B cell (primary cell): ENCODE results near the gene HDAC11. TPM values are rescaled to one million over a fixed set of nuclear protein-coding genes. Genes with fewer than 3 reads are reported as not detected.
A peak's percentile ranks its signal among the peaks of the same experiment; 100 is the strongest.

ENCODE experiments used
- ATAC-seq: fragments of 200-7000 bp; cut with Tn5 transposase; one replicate; pipeline ENCODE4 v1.10.0; 2021; ENCODE audit warnings: low read depth, mild to moderate bottlenecking, moderate number of reproducible peaks, moderate library complexity
- CTCF ChIA-PET: fragments of 350-600 bp; sonication (Branson Sonifier 250); formaldehyde crosslinking; loops from one replicate; lab custom pipeline; 2021; ENCODE audit warnings: antibody characterized with exemption, inconsistent platforms; lab: Charles Lee
- POLR2A ChIA-PET: fragments of 350-600 bp; sonication (Branson Sonifier 250); formaldehyde crosslinking; loops from one replicate; lab custom pipeline; 2021; ENCODE audit warnings: antibody characterized with exemption; lab: Charles Lee
- DNase-seq: peaks from one replicate; pipeline ENCODE4 v3.0.0; 2013
- H2AFZ ChIP-seq: 2 replicates; pipeline ENCODE4 v1.6.1; 2012; ENCODE audit warnings: mild to moderate bottlenecking, low read depth, low read length; ENCODE audit not compliant: insufficient read depth, poor library complexity, severe bottlenecking
- H3K27ac ChIP-seq, 2 donors: 1 replicate in 1 of 2; 2 replicates in 1 of 2; pipeline ENCODE4 v1.5.1; 2012 to 2013; ENCODE audit warnings: low read length in 2 of 2, mild to moderate bottlenecking in 2 of 2, moderate library complexity in 1 of 2
- H3K27me3 ChIP-seq, 4 experiments: fragments of 200-600 bp in 1 of 4; sonication (generic) in 1 of 4; replicated peaks in 1 of 4; 1 replicate in 2 of 4; 2 replicates in 2 of 4; pipeline versions ENCODE4 v1.6.1 to v1.7.0; 2013 to 2016; ENCODE audit warnings: low read length in 3 of 4, mild to moderate bottlenecking in 2 of 4, mixed read lengths in 1 of 4, moderate library complexity in 1 of 4; ENCODE audit not compliant: insufficient read depth in 4 of 4, control insufficient read depth in 3 of 4; ENCODE audit errors: control extremely low read depth in 1 of 4
- H3K36me3 ChIP-seq, 2 experiments: replicated peaks in 1 of 2; 1 replicate in 1 of 2; 2 replicates in 1 of 2; pipeline versions ENCODE4 v1.6.1 to v1.7.1; 2013; ENCODE audit warnings: low read length in 1 of 2; ENCODE audit not compliant: insufficient read depth in 2 of 2, control insufficient read depth in 1 of 2; ENCODE audit errors: control extremely low read depth in 1 of 2, extremely low read depth in 1 of 2
- H3K4me1 ChIP-seq, 2 donors: fragments of 200-600 bp in 1 of 2; sonication (generic) in 1 of 2; 1 replicate in 1 of 2; 2 replicates in 1 of 2; pipeline versions ENCODE4 v1.5.1 to v1.6.1; 2013 to 2017; ENCODE audit warnings: low read length in 2 of 2; ENCODE audit not compliant: control insufficient read depth in 2 of 2, insufficient read depth in 2 of 2
- H3K4me2 ChIP-seq: replicated peaks from 2 replicates; pipeline ENCODE3; 2012; ENCODE audit warnings: mild to moderate bottlenecking, low read depth, low read length; ENCODE audit not compliant: poor library complexity, severe bottlenecking
- H3K4me3 ChIP-seq, 5 experiments: fragments of 200-600 bp in 1 of 5; sonication (generic) in 1 of 5; 1 replicate in 3 of 5; 2 replicates in 2 of 5; pipeline versions ENCODE4 v1.5.1 to v1.7.0; 2011 to 2016; ENCODE audit warnings: low read length in 4 of 5, mild to moderate bottlenecking in 4 of 5, low read depth in 2 of 5, control low read depth in 1 of 5, moderate library complexity in 1 of 5; ENCODE audit not compliant: insufficient read depth in 1 of 5; ENCODE audit errors: control extremely low read depth in 1 of 5, extremely low read depth in 1 of 5
- H3K79me2 ChIP-seq: fragments of 200-600 bp; sonication (generic); one replicate; pipeline ENCODE4 v1.6.0; 2016; ENCODE audit warnings: low read length; ENCODE audit not compliant: control insufficient read depth, insufficient read depth
- H3K9ac ChIP-seq: fragments of 200-600 bp; sonication (generic); 2 replicates; pipeline ENCODE4 v1.6.1; 2017; ENCODE audit warnings: mild to moderate bottlenecking, low read length, moderate library complexity
- H3K9me3 ChIP-seq, 3 donors: one replicate each; pipeline versions ENCODE4 v1.6.1 to v1.7.1; 2013; ENCODE audit warnings: low read length in 2 of 3; ENCODE audit not compliant: control insufficient read depth in 2 of 3, insufficient read depth in 1 of 3; ENCODE audit errors: control extremely low read depth in 1 of 3
- H4K20me1 ChIP-seq: 2 replicates; pipeline ENCODE4 v1.6.0; 2012; ENCODE audit warnings: mild to moderate bottlenecking, low read length; ENCODE audit not compliant: insufficient read depth, control insufficient read depth, poor library complexity, severe bottlenecking
- H3K27ac Mint-ChIP-seq: one replicate; pipeline ENCODE4 v1.8.0; 2021; ENCODE audit warnings: mixed read lengths
- H3K27me3 Mint-ChIP-seq: one replicate; pipeline ENCODE4 v1.8.0; 2021; ENCODE audit warnings: mixed read lengths
- H3K4me1 Mint-ChIP-seq: one replicate; pipeline ENCODE4 v1.8.0; 2021; ENCODE audit warnings: mixed read lengths
- H3K4me3 Mint-ChIP-seq: one replicate; pipeline ENCODE4 v1.8.0; 2021; ENCODE audit warnings: mixed read lengths
- H3K9me3 Mint-ChIP-seq: one replicate; pipeline ENCODE4 v1.8.0; 2022; ENCODE audit warnings: mixed read lengths; ENCODE audit not compliant: insufficient read depth
- EZH2 ChIP-seq: IDR thresholded peaks from 2 replicates; pipeline ENCODE4 v1.6.1; 2012; ENCODE audit warnings: borderline replicate concordance, low read depth, mild to moderate bottlenecking, moderate library complexity, low read length; ENCODE audit not compliant: insufficient read depth, poor library complexity, severe bottlenecking
- WGBS: methylation state at CpG from one replicate; pipeline ENCODE4 v1.1.5; 2013; ENCODE audit warnings: missing lambda C conversion rate; ENCODE audit not compliant: insufficient coverage; 5-methylcytosine and 5-hydroxymethylcytosine counted together
- intact Hi-C: fragments of 100-400 bp; cut with micrococcal nuclease; formaldehyde crosslinking; loops from one replicate; pipeline ENCODE4 v1.10.0; 2022
- polyA plus RNA-seq: library from polyadenylated mRNA; depleted of rRNA; stranded (reverse); fragments of >200 nt; gene quantifications from 2 replicates; pipeline ENCODE4 v1.2.3, GENCODE V29; 2012
- total RNA-seq, 2 donors: library from RNA; stranded (reverse); fragments of 120-200 nt in 1 of 2; gene quantifications; 1 replicate in 1 of 2; 2 replicates in 1 of 2; pipeline versions ENCODE4 v1.2.3 to v1.2.4, GENCODE V29; 2013 to 2022
- TF ChIP-seq, protein P1 (sequence below): fragments of 200-600 bp; IDR thresholded peaks from one replicate; pipeline ENCODE4 v1.8.0; 2022; ENCODE audit warnings: antibody characterized with exemption, mild to moderate bottlenecking

The HDAC11 gene
- total and polyA plus RNA-seq, 2 donors (not counting 1 experiment from before 2014, with no cell fraction given), result 0.76 to 5.5 TPM

DNA sequence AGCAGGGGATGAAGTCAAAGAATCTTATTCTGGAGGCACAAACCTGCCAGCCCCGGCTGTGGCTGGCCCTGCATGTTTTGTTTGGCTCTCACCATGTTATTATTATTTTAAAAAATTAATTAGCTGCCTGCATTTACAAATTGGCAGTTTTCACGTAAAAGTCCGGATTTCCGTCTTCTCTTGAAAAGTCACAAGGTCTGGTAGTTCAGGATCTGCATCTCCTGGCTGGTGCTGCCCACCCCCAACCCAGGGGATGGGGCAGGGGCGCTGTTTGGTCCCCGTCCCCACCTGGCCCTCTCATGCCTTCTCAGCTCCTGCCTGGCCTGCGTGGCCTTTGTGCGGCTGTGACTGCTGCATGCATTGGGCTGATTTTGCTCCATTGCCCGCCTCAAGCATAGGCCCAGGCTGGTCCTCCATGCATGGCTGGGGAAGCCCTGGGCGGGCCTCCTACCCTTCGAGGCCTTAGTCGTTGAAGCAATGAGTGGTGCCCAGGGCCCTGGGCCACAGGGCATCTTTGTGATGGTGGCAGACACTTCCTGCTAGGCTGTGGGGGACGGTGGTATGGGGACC, 70.8 kb downstream of the HDAC11 start:
- peaks cover 0 to 7% (median 2%) of the 10 kb centered on the region in 4 experiments for H3K27me3 ChIP-seq
- H3K36me3 ChIP-seq, result no peaks in the 10 kb centered on the region
- no peak for DNase-seq
- H3K9me3 ChIP-seq, result peaks cover 0 to 4% (median 0%) of the 10 kb centered on the region in 3 donors
- Mint-ChIP-seq H3K9me3 (no peaks in the 10 kb centered on the region), H3K27ac (peak overlapping the region; percentile 76), H3K27me3 (peaks cover 11% of the 10 kb centered on the region), H3K4me3 (peak overlapping the region; percentile 94), H3K4me1 (peaks cover 39% of the 10 kb centered on the region)
- no peak overlapping the region for H3K4me3 ChIP-seq
- H3K9ac ChIP-seq, result peak overlapping the region; percentile 55
- peaks cover 36 to 56% of the 10 kb centered on the region in 2 donors for H3K4me1 ChIP-seq
- no peak overlapping the region for H3K27ac ChIP-seq
- ChIA-PET POLR2A (interaction anchor here (0.5 kb wide), 1 partner anchor 275 kb away, joined by 5 read pairs; no protein-coding TSS in a partner anchor), CTCF (interaction anchor here (1.1 kb wide), 1 partner anchor 98 kb away, joined by 3 read pairs; no protein-coding TSS in a partner anchor)
- H3K79me2 ChIP-seq, result peaks cover 7% of the 10 kb centered on the region
- H4K20me1 ChIP-seq, result no peaks in the 10 kb centered on the region
- peak overlapping the region; percentile 81 for H3K4me2 ChIP-seq
- TF ChIP-seq, protein P1, sequence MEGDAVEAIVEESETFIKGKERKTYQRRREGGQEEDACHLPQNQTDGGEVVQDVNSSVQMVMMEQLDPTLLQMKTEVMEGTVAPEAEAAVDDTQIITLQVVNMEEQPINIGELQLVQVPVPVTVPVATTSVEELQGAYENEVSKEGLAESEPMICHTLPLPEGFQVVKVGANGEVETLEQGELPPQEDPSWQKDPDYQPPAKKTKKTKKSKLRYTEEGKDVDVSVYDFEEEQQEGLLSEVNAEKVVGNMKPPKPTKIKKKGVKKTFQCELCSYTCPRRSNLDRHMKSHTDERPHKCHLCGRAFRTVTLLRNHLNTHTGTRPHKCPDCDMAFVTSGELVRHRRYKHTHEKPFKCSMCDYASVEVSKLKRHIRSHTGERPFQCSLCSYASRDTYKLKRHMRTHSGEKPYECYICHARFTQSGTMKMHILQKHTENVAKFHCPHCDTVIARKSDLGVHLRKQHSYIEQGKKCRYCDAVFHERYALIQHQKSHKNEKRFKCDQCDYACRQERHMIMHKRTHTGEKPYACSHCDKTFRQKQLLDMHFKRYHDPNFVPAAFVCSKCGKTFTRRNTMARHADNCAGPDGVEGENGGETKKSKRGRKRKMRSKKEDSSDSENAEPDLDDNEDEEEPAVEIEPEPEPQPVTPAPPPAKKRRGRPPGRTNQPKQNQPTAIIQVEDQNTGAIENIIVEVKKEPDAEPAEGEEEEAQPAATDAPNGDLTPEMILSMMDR, result no peak
- no peak for TF ChIP-seq EZH2
- intact Hi-C loops, result no loop called here
- H2AFZ ChIP-seq, result peak overlapping the region; percentile 30
- no peak for ATAC-seq
- 74% methylated on average over 12 of the region's 13 CpGs for WGBS

DNA sequence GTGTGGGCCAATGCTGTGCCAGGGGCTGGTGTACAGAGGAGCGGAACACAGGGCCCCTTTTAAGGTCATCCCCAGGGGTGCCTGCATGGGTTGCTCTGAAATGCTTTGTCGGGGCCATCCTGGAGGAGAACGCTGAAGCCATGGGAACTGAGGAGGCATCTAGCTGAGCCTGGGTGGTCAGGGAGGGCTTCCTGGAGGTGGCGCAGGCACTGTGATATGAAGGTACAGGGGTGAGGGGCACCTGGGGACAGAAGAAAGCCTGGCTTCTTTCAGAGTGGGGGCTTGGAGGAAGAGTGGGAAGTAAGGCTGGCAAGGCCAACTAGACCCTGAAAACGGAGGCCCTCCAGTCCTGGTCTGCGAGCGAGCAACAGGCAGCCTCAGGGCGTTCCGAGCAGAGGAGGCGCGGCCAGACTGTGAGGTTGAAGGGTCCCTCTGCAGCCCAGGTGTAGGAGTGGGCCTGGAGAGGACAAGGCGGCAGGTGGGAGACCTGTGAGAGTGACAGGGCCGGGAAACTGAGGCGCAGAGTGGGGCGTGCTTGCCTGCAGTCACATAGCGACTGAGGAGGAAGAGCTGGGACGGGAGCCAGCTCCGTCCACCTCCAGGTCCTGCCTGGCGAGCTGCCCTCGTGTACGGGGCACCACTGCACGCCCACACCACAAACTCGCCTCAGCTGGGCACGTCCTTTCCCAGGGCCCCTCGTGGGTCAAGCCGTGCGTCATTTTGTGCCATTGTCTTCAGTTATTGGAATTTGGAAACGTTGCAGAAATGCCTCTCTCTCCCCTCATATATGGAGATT, 72.9 kb downstream of the HDAC11 start:
- Mint-ChIP-seq H3K4me1 (peaks cover 52% of the 10 kb centered on the region), H3K27me3 (peaks cover 14% of the 10 kb centered on the region), H3K4me3 (peak overlapping the region; percentile 29), H3K9me3 (no peaks in the 10 kb centered on the region), H3K27ac (peak overlapping the region; percentile 20)
- H3K27me3 ChIP-seq, result peaks cover 0 to 6% (median 2%) of the 10 kb centered on the region in 4 experiments
- no peak overlapping the region for H2AFZ ChIP-seq
- H3K4me1 ChIP-seq, result peaks cover 42 to 67% of the 10 kb centered on the region in 2 donors
- CTCF ChIA-PET, result interaction anchor here (1.6 kb wide), 1 partner anchor 95 kb away, joined by 4 read pairs; no protein-coding TSS in a partner anchor
- no peaks in the 10 kb centered on the region for H3K36me3 ChIP-seq
- no peaks in the 10 kb centered on the region for H4K20me1 ChIP-seq
- no peak for DNase-seq
- no peak overlapping the region for H3K4me3 ChIP-seq
- intact Hi-C loops, result no loop called here
- H3K4me2 ChIP-seq, result no peak overlapping the region
- H3K79me2 ChIP-seq, result peaks cover 7% of the 10 kb centered on the region
- TF ChIP-seq, protein P1, result no peak
- no peak for TF ChIP-seq EZH2
- POLR2A ChIA-PET, result no interaction called here
- H3K9ac ChIP-seq, result no peak overlapping the region
- H3K9me3 ChIP-seq, result peaks cover 0 to 11% (median 0%) of the 10 kb centered on the region in 3 donors
- no peak overlapping the region for H3K27ac ChIP-seq
- WGBS, result 87% methylated on average over 24 of the region's 28 CpGs
- no peak for ATAC-seq
